Measurements from ENCODE around the gene ATP11C.

Gene ATP11C

DNA sequence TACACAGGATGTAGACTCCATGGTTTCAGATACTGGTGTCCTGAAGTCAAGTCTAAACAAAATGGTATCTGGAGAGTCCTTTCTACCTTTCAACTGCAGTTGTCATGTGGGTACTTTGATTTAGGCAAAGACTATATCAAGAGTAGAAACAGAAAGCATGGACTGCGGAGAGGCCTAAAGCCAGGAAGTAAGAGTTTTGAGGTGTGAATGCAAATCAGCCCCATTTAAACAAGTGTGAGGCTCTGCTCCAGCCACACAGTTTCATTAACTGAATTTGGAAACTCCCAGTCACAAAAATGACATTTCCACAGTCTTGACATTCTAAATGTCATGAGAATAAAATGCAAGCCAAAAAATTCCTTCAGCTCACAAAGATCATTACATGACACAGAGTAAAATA is 137.7 kb downstream of the ATP11C start:
- H3K27ac ChIP-seq (replicated peaks), result no peak overlapping the region
- TF ChIP-seq, protein P1, sequence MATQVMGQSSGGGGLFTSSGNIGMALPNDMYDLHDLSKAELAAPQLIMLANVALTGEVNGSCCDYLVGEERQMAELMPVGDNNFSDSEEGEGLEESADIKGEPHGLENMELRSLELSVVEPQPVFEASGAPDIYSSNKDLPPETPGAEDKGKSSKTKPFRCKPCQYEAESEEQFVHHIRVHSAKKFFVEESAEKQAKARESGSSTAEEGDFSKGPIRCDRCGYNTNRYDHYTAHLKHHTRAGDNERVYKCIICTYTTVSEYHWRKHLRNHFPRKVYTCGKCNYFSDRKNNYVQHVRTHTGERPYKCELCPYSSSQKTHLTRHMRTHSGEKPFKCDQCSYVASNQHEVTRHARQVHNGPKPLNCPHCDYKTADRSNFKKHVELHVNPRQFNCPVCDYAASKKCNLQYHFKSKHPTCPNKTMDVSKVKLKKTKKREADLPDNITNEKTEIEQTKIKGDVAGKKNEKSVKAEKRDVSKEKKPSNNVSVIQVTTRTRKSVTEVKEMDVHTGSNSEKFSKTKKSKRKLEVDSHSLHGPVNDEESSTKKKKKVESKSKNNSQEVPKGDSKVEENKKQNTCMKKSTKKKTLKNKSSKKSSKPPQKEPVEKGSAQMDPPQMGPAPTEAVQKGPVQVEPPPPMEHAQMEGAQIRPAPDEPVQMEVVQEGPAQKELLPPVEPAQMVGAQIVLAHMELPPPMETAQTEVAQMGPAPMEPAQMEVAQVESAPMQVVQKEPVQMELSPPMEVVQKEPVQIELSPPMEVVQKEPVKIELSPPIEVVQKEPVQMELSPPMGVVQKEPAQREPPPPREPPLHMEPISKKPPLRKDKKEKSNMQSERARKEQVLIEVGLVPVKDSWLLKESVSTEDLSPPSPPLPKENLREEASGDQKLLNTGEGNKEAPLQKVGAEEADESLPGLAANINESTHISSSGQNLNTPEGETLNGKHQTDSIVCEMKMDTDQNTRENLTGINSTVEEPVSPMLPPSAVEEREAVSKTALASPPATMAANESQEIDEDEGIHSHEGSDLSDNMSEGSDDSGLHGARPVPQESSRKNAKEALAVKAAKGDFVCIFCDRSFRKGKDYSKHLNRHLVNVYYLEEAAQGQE (IDR thresholded peaks at IDR 0.05; ENCODE audit: insufficient replicate concordance, low read depth), result no peak
- TF ChIP-seq POLR2AphosphoS5 (IDR thresholded peaks at IDR 0.05; ENCODE audit: low read depth) (no peak), SPI1 (IDR thresholded peaks at IDR 0.05; ENCODE audit: borderline replicate concordance, low read depth) (no peak), GABPA (IDR thresholded peaks at IDR 0.05; ENCODE audit: low read depth) (no peak)
- TF ChIP-seq, protein P2, sequence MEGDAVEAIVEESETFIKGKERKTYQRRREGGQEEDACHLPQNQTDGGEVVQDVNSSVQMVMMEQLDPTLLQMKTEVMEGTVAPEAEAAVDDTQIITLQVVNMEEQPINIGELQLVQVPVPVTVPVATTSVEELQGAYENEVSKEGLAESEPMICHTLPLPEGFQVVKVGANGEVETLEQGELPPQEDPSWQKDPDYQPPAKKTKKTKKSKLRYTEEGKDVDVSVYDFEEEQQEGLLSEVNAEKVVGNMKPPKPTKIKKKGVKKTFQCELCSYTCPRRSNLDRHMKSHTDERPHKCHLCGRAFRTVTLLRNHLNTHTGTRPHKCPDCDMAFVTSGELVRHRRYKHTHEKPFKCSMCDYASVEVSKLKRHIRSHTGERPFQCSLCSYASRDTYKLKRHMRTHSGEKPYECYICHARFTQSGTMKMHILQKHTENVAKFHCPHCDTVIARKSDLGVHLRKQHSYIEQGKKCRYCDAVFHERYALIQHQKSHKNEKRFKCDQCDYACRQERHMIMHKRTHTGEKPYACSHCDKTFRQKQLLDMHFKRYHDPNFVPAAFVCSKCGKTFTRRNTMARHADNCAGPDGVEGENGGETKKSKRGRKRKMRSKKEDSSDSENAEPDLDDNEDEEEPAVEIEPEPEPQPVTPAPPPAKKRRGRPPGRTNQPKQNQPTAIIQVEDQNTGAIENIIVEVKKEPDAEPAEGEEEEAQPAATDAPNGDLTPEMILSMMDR (IDR thresholded peaks at IDR 0.05; ENCODE audit: insufficient read depth, low read length), result no peak
- no peaks in the 10 kb centered on the region for H3K27me3 ChIP-seq (ENCODE audit: insufficient read depth, poor library complexity, severe bottlenecking)
- DNase-seq (ENCODE audit: low read depth in 1 of 2, low spot score in 1 of 2), result no peak
- no peak overlapping the region for H3K4me3 ChIP-seq (replicated peaks; ENCODE audit: insufficient read depth, low read length)

DNA sequence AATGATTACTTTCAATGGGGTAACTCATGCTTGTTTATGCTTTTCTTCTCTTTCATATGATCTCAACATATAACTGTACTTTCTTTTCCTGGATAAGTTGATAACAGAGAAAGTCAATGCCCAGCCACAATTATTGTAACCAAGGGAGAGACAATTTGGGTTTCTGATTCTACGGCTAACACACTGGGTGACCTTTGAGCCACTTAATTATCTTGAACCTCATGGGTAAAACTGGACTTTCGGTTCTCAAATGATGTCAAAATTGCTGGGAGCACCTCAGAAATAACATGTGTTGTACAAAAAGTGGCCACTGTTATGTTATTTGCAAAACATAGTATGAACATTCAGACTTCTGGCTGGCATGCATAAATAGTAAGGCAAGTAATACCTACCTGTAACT is 145.3 kb downstream of the ATP11C start:
- TF ChIP-seq, protein P2 (IDR thresholded peaks at IDR 0.05; ENCODE audit: insufficient read depth, low read length), result no peak
- TF ChIP-seq SPI1 (IDR thresholded peaks at IDR 0.05; ENCODE audit: borderline replicate concordance, low read depth), result no peak
- TF ChIP-seq GABPA (IDR thresholded peaks at IDR 0.05; ENCODE audit: low read depth), result no peak
- TF ChIP-seq, protein P1 (IDR thresholded peaks at IDR 0.05; ENCODE audit: insufficient replicate concordance, low read depth), result no peak
- TF ChIP-seq POLR2AphosphoS5 (IDR thresholded peaks at IDR 0.05; ENCODE audit: low read depth), result no peak
- no peak overlapping the region for H3K27ac ChIP-seq (replicated peaks)
- no peak overlapping the region for H3K4me3 ChIP-seq (replicated peaks; ENCODE audit: insufficient read depth, low read length)
- H3K27me3 ChIP-seq (ENCODE audit: insufficient read depth, poor library complexity, severe bottlenecking), result no peaks in the 10 kb centered on the region
- no peak for DNase-seq (ENCODE audit: low read depth in 1 of 2, low spot score in 1 of 2)

DNA sequence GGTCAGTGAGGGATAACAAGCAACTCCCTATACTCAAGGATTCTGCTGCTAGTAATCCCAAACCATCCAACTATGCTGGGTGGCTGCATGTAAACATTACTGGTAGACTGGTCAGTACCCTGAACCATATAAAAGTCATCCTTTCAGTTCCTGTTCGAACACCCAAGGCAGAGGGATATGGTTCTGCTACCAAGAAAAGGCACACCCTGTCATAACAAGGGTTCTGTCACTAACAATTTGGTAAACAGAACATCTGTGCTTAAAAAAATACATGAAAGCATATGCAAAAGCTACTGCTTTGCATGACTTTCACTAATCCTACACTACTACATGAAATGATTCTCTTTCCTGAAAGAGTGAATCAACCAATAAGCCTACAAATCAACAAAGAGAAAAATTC is 148.0 kb downstream of the ATP11C start:
- no peak for DNase-seq (ENCODE audit: low read depth in 1 of 2, low spot score in 1 of 2)
- no peak overlapping the region for H3K27ac ChIP-seq (replicated peaks)
- no peak overlapping the region for H3K4me3 ChIP-seq (replicated peaks; ENCODE audit: insufficient read depth, low read length)
- TF ChIP-seq SPI1 (IDR thresholded peaks at IDR 0.05; ENCODE audit: borderline replicate concordance, low read depth), result no peak
- no peak for TF ChIP-seq GABPA (IDR thresholded peaks at IDR 0.05; ENCODE audit: low read depth)
- TF ChIP-seq, protein P2 (IDR thresholded peaks at IDR 0.05; ENCODE audit: insufficient read depth, low read length), result no peak
- TF ChIP-seq, protein P1 (IDR thresholded peaks at IDR 0.05; ENCODE audit: insufficient replicate concordance, low read depth), result no peak
- no peaks in the 10 kb centered on the region for H3K27me3 ChIP-seq (ENCODE audit: insufficient read depth, poor library complexity, severe bottlenecking)

Data from HL-60 (cell line).